NCI-H1417 (cell line): ENCODE measurements around the gene TMEM74B.
A peak's percentile ranks its signal among the peaks of the same experiment; 100 is the strongest.

ENCODE experiments used
- DNase-seq, 3 experiments: peaks; one replicate each; lab custom pipeline; 2025; lab: John Stamatoyannopoulos, UW

The TMEM74B gene

DNA sequence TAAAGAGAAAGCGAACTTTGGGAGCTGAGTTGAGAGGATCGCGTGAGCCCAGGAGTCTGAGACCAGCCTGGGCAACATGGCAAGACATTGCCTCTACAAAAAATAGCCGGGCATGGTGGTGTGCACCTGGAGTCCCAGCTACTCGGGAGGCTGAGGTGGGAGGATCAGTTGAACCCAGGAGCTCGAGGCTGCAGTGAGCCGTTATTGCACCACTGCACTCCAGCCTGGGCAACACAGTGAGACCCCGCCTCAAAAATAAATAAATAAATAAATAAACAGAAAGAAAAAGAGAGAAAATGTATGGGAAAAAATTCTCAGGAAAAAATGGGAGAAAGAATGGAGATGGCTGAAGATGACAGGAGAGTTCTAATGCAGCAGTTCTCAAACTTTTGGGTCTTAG lies 21.0 kb upstream of the TMEM74B start:
- no peak for DNase-seq

DNA sequence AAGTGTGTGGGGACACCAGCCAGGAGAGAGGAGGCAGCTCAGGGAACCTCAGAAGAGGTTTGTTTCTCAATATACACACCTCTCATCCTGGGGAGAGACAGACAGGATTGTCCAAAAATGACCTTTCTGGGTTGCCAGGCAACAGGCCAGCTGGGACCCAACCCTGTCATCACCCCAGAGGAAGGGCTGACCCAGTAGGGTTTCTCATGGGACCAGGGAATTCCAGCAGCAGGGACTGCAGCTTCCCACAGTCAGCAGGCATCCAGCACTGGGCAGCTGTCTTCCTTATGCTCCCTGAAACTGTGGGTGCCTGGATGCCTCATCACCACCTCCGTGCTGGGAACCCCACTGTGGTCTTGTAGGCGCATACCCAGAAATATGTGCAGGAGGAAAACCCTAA lies 19.8 kb upstream of the TMEM74B start:
- DNase-seq, result no peak

DNA sequence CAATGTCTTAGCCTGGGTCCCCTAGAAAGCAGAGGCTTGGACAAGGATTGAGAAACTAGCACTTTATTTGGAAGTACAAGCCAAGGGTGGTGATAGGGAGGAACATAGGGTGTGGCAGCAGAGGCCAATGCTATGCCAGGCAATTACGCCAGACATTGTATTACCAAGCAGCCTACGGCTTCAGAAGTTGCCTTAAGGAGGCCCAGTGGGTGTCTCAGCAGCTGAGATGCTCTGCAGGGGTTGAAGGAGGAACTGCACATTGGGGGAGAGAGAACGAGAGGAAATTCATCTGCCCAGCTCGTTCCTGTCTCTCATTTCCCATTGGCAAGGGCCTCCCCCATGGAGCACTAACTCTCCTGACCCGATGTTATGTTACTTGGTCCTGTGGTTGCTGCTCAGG lies 19.3 kb upstream of the TMEM74B start:
- DNase-seq, result no peak

DNA sequence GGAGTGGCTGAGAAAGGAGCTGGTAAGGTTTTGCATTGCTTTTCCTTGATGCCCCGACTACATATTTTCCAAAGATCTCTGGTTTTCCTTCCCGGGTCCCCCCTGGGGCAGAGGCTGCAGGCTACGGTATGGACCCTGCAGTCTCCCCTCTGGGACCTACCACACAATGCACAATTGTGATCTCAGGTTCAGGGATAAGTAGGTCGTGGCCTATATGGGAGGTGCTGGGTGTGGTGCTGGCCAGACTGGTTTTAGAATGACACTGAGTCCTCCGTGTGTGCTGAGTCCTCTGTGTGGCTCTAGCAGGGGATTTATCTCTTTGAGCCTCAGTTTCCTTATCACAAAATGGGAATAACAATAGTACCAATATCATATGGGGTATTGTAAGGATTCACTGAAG lies 18.8 kb upstream of the TMEM74B start:
- no peak for DNase-seq

DNA sequence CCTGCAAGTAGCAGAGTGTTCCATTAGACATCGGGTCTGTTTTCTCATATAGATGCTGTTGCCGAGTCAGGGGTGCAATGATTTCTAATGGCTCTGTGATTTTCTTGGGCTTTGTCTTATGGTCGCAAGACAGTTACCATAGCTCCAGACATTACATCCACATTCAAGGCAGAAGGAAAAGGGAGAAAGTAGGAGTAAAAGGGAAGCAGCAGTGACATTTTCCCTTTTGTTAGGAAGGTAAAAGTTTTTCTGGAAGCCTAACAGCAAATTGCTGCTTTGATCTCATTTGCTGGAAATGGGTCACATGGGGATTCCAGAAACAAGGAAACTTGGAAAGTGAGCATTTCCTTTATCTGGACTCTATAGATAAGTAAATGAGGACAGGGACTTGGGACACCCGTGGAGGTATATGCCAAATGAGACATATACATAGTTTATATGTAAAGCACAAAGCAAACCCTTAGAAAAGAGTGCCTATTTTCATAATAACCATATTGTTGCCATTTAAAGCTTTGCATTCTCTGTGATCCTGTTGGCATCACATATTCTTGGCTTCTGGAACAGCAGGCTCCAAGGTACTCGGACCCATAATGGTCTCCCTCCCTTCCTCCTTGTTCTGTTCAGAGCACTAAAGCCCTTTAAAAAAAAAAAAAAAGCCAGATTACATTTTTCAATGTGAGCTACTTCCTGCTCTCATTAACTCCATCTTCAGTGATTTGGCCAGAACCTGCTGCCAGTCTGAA lies 18.2 kb upstream of the TMEM74B start, which contains the start of gene C20orf202:
C20orf202 (plus strand) TSS at position 693 of the 743 bp plus-strand sequence. CDS start 132 bp downstream, outside the sequence.
- DNase-seq, result no peak

DNA sequence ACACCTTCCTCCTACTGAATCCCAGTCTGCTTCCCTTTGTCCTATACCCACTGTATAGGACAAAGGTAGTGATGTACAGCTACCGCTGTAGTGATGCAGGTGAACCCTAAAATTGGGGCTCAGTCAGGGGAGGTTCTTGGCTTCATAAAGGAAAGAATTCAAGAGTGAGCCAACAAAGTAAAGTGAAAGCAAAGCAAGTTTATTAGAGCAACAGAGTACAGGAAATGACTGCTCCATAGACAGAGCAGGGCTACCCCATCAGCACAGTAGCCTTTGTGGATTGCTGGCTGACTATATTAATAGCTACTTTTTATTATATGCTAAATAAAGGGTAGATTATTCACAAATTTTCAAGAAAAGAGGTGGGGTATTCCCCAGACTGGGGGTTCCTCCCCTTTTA lies 15.2 kb upstream of the TMEM74B start:
- DNase-seq, result no peak

DNA sequence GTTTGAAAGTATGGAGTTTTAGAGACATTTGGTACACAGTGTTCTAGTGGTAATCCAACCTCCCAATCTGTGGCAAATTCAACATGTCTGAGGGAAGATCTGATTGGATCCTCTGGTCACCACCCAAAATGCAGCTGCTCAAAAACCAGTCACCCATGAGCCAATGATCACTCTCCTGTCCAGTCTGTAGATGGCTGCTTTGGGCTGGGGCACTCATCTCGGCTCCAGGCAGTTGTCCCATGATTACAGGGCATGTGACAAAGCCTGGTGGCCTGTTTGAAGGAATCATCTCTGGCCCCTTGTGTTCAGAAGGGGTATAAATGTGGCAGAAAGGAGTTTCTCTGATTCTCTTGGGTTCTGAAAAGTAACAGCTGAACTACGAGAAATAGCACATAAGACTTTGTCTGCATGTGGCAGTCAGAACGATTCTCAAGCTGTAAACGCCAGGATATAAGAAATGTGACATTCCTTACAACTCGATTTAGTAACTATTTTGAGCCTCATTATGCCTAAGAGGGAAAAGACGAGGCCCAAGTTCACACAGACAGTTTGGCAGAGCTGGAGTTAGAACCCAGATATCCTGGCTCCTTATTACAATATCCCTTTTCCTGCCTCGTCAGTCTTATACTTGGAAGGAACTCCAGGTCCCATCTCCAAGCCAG lies 14.6 kb upstream of the TMEM74B start:
- DNase-seq, result no peak

DNA sequence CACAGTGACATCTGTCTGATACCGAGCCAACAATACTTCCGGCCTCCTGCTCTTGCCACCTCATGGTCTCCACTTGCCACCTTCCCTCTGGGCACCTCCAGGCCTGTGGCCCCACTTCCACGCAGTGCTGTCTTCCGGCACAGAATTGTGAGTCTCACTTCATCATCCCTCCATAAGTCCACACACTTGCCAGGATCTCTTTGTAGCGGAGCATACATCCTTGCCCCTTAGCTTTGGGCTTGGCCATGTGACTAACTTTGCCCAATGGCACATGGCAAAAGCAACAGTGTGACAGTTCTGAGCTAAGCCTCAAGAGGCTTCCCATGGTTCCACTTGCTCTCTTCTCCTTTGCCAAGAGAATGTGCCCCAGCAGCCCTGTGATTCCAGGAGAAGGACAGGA lies 14.0 kb upstream of the TMEM74B start:
- DNase-seq, result no peak

DNA sequence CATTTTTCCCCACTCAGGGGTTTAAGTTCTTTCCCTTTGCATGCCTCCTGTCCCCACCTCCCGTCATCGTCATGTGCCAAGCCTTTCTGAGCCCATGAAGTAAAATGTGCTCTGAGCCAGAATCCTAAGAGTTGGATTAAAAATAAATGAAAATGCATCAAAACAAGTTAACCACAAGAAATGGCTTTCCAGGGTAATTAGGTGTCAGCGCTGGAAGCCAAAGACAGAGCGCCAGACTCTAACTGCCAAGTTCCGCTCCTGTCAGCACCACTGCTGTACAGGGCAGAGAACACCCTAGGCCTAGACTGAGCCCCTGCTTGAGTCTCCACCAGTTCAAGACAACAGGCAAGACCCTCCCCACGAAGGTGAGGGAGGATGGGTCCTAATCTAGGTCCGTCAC lies 13.0 kb upstream of the TMEM74B start:
- no peak for DNase-seq

DNA sequence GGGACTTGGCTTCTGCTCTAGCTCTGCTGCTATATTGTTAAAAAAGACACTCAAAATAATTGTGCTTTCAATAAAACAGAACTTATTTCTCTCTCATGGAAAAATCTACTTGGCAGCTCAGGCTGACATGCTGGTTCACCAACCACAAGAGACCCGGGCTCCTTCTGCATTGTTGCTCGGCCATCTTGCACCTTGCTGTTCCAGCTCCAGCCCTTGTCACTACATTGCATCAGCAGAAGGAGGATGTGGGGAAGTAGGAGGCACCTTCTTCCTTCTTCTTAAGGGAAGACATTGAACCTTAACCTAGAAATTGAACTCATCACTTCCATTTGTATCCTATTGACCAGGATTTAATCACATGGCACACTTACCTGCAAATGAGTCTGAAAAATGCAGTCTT lies 11.9 kb upstream of the TMEM74B start:
- no peak for DNase-seq

DNA sequence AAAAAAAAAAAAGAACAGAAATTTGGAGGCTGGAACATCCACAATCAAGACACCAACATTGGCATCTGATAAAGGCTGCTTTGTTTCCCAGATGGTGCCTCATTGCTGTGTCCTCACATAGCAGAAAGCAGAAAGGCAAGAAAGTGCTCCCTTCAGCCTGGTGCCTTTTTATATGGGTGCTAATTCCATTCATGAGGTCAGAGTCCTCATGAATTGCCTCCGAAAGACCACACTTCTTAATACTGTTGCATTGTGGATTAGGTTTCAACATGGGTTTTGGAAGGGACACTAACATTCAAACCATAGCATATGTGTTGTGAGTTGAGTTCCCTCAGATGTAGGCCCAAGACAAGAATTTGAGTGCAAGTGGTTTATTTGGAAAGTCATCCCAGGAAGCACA lies 10.4 kb upstream of the TMEM74B start:
- DNase-seq, result no peak

DNA sequence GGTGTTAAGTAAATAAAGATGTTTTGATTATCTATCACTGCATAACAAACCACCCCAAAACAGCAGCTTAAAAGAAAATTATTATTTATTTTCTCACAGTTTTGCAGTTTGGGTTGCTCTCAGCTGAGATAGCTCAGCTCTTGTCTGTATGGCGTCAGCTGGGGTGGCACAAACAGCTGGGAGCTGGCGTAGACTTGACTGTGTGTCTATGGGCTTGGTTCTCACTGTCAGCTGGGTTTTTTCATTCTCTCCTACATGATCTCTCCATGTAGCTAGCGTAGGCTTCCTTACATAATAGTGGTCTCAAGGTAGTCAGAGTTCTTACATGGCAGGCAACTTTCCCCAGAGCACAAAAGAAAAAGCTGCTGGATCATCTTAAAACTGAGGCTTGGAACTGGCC lies 6.5 kb upstream of the TMEM74B start:
- no peak for DNase-seq

DNA sequence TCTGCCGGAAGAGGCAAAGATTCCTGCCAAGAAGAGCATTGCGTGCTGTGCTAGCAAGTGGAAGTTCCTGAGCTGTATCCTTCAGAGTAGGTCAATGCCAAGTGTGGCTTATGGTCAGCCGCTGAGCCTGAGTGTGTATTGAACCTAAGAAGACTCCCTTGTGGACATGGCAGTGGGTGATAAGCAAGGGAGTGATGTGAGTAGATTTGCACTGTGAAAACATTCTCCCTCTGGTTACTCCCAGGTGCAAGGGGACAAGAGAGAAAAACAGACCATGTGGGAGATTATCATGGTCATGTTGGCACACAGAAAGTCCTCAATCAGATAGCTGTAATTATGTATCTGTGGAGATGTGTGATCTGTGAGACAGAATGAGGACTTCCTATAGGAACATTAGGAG lies 6.1 kb upstream of the TMEM74B start:
- no peak for DNase-seq

DNA sequence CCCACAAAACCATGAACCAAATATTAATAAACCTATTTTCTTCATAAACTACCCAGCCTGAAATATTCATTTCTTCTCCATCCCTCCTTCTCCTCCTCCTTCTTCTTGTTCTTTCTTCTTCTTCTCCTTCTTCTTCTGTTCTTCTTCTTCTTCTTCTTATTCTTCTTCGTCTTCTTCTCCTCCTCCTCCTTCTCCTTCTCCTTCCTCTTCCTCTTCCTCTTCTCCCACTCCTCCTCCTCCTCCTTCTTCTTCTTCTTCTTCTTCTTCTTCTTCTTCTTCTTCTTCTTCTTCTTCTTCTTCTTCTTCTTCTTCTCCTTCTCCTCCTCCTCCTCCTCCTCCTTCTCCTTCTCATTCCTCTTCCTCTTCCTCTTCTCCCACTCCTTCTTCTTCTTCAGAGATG lies 5.0 kb upstream of the TMEM74B start:
- no peak for DNase-seq

DNA sequence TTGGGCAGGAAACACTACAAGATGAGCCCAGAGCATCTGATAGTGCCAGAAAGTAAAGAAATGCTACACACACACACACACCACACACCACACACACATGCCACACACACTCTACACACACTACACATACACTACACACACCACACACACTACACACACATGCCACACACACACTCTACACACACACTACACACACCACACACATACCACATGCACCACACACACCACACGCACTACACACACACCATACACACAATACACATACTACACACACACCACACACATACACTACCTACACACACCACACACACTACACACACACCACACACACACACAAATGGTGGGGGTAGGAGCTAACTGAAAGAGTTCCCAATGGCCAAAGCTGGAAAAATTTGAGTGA lies 3.6 kb upstream of the TMEM74B start:
- DNase-seq, result no peak

DNA sequence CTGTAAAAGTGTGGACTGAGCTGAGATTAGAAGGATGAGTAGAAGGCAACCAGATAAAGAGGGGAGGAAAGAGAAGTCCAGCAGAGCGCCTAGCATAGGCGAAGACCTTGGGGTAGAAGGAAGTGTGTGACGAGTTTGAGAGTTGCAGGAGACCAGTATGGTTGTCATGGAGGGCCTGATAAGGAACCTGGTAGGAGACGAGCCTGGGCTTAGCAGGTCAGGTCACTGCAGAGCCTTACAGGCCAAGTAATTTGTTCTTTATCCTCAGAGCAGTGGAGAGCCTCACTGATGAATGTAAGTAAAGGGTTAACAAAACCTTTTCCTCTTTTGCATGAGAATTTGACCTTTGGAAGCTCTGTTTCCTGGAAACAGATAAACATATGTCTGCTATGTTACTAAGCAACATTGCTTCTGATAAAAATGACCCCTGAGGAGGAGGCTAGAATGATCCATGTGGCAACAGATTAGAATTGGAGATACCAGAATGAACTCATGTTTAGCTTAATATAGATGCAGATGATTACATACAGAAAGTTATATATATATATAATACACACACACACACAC lies 2.9 kb upstream of the TMEM74B start:
- peak in 1 of 3 experiments; percentile 17 for DNase-seq

DNA sequence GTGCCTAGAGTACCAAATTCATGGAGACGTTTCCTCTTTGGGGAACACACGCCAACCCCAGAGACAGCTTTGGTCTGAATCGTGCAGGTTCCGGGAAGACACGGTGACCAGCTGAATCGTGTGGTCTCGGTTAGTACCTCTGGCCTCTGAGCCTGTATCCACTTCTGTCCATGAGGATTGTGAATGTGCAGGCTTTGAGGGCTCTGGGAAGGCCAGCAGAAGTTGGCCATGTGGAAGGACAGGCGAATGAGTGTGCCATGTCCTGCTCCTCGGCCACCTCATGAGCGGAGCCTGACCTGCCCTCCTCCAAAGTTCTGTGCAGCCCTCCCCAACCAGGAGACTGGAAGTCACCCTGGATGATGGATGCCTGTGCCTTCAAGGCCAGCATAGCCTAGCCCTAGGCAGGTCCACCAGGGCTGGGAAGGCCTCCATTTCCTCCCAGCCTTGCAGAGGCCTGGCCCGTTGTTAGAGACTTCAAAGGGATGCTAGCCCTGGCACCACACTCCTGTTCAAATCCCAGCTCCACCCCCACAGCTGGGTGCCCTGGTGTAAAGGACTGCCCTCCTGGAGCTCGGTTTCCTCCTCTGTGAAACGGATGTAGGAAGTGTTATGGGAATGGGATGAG lies 1.7 kb upstream of the TMEM74B start:
- DNase-seq, result no peak

DNA sequence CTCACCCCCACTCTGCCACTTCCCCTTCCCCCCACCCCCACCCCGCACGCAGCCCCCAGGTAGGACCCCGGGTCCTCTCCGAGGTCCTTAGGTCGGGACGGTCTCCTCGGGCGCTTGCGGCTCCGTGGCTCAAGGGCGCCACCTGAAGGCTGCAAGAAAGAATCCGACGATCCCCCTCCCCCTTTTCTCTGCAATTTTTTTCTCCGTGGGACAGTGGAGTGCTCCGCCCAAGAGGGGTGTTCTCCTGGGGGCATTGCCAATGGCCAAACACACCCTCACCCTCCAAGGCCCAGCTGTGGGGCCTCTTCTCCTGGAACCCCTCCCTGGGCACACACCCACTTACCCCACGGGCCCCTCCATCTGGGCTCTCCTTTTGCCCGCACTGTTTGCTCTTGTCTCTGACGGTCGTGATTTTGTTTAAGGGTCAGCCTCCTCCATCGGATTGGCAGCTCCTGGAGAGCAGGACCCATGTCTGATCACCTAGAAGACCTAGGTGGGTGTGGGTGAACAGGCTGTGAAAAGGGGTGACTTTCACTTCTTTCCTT lies 1.1 kb upstream of the TMEM74B start:
- peak in 2 of 3 experiments; percentile 47 to 72 for DNase-seq

DNA sequence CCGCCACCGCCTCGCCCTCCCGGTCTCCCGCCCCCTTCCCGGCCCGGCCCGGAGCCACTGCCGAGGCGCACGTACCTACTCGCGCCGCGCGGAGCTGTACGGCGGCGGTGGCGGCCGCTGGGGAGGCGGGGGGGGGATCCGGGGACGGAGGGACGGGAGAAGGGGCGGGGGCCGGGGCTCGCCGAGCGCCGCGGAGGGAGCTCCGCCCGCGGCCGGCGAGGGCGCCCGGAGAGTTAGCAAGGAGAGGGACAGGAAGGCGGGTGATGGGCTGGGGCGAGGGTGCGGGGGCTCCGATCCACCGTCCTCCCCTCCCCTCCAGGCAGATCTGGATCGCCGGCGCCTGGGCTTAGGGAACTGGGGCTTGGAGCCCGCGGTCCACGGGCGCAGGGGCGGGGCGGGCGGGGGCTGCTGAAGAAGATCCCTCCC lies 548 bp upstream of the TMEM74B start:
- DNase-seq, result peak in 2 of 3 experiments; percentile 67 to 72

DNA sequence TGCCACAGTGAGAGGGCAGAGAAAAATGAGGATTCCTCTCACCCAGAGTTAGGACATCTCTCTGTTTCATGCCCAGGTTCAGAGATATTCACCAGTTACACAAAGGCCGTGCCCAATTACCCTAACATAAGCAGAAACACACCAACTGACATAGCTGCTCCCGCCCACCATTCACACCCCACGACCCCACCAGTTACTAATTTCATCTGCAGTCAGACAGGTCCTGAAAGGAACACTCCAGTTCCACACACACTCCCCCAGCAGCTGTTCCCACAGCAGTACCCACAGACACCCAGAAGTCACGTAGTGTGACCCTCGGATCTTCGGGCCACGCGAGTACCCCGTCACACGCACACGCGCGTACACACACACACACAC lies 532 bp downstream of the TMEM74B start:
- no peak for DNase-seq

DNA sequence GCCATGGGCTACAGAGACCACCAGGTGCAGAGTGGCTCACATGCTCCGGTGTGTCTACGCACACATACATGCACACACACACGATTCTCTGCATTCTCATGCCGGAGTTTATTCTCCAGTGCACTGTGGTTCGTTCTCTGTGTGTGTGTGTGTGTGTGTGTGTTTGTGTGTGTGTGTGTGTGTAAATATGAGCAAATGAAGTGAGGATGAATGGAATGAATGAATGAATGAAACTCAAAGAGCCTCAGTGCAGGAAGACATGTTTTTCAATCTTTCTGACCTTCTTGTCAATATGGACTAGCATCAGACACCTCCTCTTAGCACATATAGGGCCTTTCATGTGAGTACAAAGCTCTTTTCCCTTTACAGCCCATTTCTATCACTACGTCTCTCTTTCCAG lies 1.6 kb downstream of the TMEM74B start:
- DNase-seq, result no peak

DNA sequence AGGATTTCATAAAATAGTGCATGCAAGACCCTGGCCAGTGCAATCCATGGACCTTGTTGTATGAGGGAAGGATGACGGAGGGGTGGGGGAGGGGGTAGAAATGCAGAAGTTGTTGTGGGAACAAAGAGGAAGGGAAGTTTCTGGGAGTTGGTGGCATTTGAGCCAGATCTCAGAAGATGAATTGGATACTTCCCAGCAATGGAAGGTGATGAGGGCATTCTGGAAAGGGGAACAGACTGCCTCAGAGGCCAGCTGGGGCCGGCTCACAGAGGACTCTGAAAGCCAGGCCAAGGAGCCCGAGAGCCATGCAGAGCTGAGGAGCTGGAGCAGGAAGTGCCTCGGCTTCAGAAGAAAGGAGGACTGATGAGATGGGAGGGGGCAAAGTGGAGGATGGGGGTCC lies 2.7 kb downstream of the TMEM74B start:
- DNase-seq, result no peak

DNA sequence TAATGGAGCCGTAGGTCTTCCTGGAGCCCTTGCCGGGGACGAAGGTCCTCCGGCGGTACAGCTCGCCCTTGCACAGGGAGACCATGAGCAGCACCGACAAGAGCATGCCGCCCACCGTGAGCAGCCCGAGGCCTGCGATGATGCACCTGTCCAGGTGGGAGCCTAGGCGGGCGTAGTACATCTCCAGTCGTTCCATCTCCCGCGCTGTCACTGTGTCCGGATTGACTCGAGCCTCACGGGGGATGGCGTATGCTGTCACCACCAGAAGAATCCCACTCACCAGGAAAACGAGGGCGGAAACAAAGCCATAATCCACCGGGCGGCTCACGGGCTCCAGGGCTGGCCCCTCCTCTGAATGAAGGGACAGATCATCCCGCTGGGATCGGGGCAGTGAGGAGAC lies 3.8 kb downstream of the TMEM74B start:
- no peak for DNase-seq
